HEK293 (cell line): ENCODE data around the gene CHRNA4.

Experiments used
- CTCF ChIA-PET: fragments of 350-600 bp; formaldehyde crosslinking; extraction: SDS; loops from one replicate; lab custom pipeline; 2021; ENCODE audit warnings: antibody characterized with exemption; lab: Yijun Ruan, JAX
- POLR2A ChIA-PET: fragments of 300-600 bp; formaldehyde crosslinking; extraction: SDS; loops from one replicate; lab custom pipeline; 2020; ENCODE audit warnings: antibody characterized with exemption, inconsistent platforms; lab: Yijun Ruan, JAX
- H3K27ac ChIP-seq: fragments of 200-500 bp; sonication (Bioruptor generic); 2 replicates; pipeline ENCODE4 v1.5.1; 2014; ENCODE audit warnings: low read depth, low read length, control low read depth, inconsistent platforms; ENCODE audit errors: extremely low read depth
- H3K36me3 ChIP-seq, 2 experiments: fragments of 200-500 bp in 1 of 2; sonication (Bioruptor generic) in 1 of 2; 1 replicate in 1 of 2; 2 replicates in 1 of 2; pipeline ENCODE4 v1.5.1; 2014 to 2017; ENCODE audit warnings: inconsistent platforms in 2 of 2, low read length in 2 of 2; ENCODE audit not compliant: control insufficient read depth in 2 of 2, insufficient read depth in 1 of 2
- H3K4me1 ChIP-seq: fragments of 200-500 bp; sonication (Bioruptor generic); 2 replicates; pipeline ENCODE4 v1.5.1; 2014; ENCODE audit warnings: mild to moderate bottlenecking, low read length, inconsistent platforms; ENCODE audit not compliant: control insufficient read depth, insufficient read depth
- H3K4me3 ChIP-seq: 2 replicates; pipeline ENCODE4 v1.5.1; 2011; ENCODE audit warnings: low read depth, mild to moderate bottlenecking, control low read depth, low read length, moderate library complexity
- H3K9me3 ChIP-seq: fragments of 200-500 bp; sonication (Bioruptor generic); 2 replicates; pipeline ENCODE4 v1.5.1; 2014; ENCODE audit warnings: low read depth, low read length, inconsistent platforms; ENCODE audit not compliant: control insufficient read depth, insufficient read depth
- GLIS1 ChIP-seq: fragments of 450-650 bp; formaldehyde crosslinking; IDR thresholded peaks from 2 replicates; pipeline ENCODE4 v1.5.1; 2016; ENCODE audit warnings: missing biosample characterization, missing genetic modification characterization
- KLF10 ChIP-seq: fragments of 450-650 bp; IDR thresholded peaks from 2 replicates; pipeline ENCODE4 v1.5.1; 2018; ENCODE audit warnings: missing biosample characterization, mild to moderate bottlenecking, missing genetic modification characterization
- OSR2 ChIP-seq: fragments of 450-650 bp; formaldehyde crosslinking; IDR thresholded peaks from 2 replicates; pipeline ENCODE4 v1.5.1; 2016; ENCODE audit warnings: missing biosample characterization, missing genetic modification characterization
- ZBTB21 ChIP-seq: fragments of 450-650 bp; formaldehyde crosslinking; IDR thresholded peaks from 2 replicates; pipeline ENCODE4 v1.5.1; 2017; ENCODE audit warnings: missing biosample characterization, missing genetic modification characterization
- ZFP69B ChIP-seq: fragments of 450-650 bp; formaldehyde crosslinking; IDR thresholded peaks from 2 replicates; pipeline ENCODE4 v1.5.1; 2016; ENCODE audit warnings: missing biosample characterization, missing genetic modification characterization
- ZNF155 ChIP-seq: fragments of 450-650 bp; formaldehyde crosslinking; IDR thresholded peaks from 2 replicates; pipeline ENCODE4 v1.5.1; 2016; ENCODE audit warnings: missing biosample characterization, missing genetic modification characterization
- ZNF157 ChIP-seq: fragments of 450-650 bp; formaldehyde crosslinking; IDR thresholded peaks from 2 replicates; pipeline ENCODE4 v1.5.1; 2016; ENCODE audit warnings: missing biosample characterization, missing genetic modification characterization
- ZNF19 ChIP-seq: fragments of 450-650 bp; formaldehyde crosslinking; IDR thresholded peaks from 2 replicates; pipeline ENCODE4; 2016; ENCODE audit warnings: missing biosample characterization, missing genetic modification characterization, low read depth
- ZNF239 ChIP-seq: fragments of 450-650 bp; formaldehyde crosslinking; IDR thresholded peaks from 2 replicates; pipeline ENCODE4 v1.5.1; 2016; ENCODE audit warnings: missing biosample characterization, missing genetic modification characterization
- ZNF324 ChIP-seq: fragments of 450-650 bp; formaldehyde crosslinking; IDR thresholded peaks from 2 replicates; pipeline ENCODE4 v1.5.1; 2016; ENCODE audit warnings: missing biosample characterization, missing genetic modification characterization
- ZNF354C ChIP-seq: fragments of 450-650 bp; formaldehyde crosslinking; IDR thresholded peaks from 2 replicates; pipeline ENCODE4 v1.5.1; 2016; ENCODE audit warnings: missing biosample characterization, missing genetic modification characterization, low read depth, borderline replicate concordance
- ZNF394 ChIP-seq: fragments of 450-650 bp; formaldehyde crosslinking; IDR thresholded peaks from 2 replicates; pipeline ENCODE4 v1.5.1; 2016; ENCODE audit warnings: missing biosample characterization, missing genetic modification characterization, mild to moderate bottlenecking, moderate library complexity, borderline replicate concordance
- ZNF549 ChIP-seq: fragments of 450-650 bp; IDR thresholded peaks from 2 replicates; pipeline ENCODE4 v1.5.1; 2018; ENCODE audit warnings: missing biosample characterization, missing genetic modification characterization, mild to moderate bottlenecking, inconsistent platforms, moderate library complexity
- ZNF707 ChIP-seq: fragments of 450-650 bp; formaldehyde crosslinking; IDR thresholded peaks from 2 replicates; pipeline ENCODE4 v1.5.1; 2016; ENCODE audit warnings: missing biosample characterization, missing genetic modification characterization
- ZXDB ChIP-seq: fragments of 450-650 bp; formaldehyde crosslinking; IDR thresholded peaks from 2 replicates; pipeline ENCODE4 v1.5.1; 2016; ENCODE audit warnings: missing biosample characterization, missing genetic modification characterization
- TF ChIP-seq, protein P1 (sequence below): fragments of 450-650 bp; formaldehyde crosslinking; IDR thresholded peaks from 2 replicates; pipeline ENCODE4 v1.5.1; 2016; ENCODE audit warnings: missing biosample characterization, missing genetic modification characterization, borderline replicate concordance
- TF ChIP-seq, protein P2 (sequence below): fragments of 450-650 bp; formaldehyde crosslinking; IDR thresholded peaks from 2 replicates; pipeline ENCODE4 v1.5.1; 2016; ENCODE audit warnings: missing biosample characterization, missing genetic modification characterization
- TF ChIP-seq, protein P3 (sequence below): fragments of 450-650 bp; formaldehyde crosslinking; IDR thresholded peaks from 2 replicates; pipeline ENCODE4 v1.5.1; 2016; ENCODE audit warnings: missing biosample characterization, missing genetic modification characterization

Gene CHRNA4

DNA sequence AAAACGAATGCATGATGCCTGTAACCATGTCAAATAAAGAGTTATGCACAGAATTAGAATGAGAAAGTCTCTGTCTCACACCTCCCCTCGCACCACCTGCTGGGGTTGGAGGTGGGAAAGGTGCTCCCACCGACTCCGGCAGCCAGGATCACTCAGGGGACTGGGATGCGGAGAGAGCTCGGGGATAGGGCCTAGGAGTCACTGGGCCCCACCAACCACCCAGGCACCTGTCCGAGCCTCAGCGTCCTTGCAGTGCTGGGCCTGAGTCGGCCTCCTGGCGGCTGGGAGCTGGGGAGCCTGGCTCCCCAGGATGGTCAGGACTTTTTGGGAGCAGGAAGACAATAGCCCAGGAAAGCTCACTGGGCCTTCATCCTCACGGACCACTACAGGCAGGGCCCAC, 22.4 kb upstream of the CHRNA4 start:
- H3K27ac ChIP-seq: no peak overlapping the region
- no peaks in the 10 kb centered on the region for H3K9me3 ChIP-seq
- ChIA-PET POLR2A (no interaction called here), CTCF (interaction anchor here (0.6 to 7.3 kb wide), 4 partner anchors 66 to 441 kb away, joined by 3 to 89 read pairs (median 26); no protein-coding TSS in a partner anchor)
- no peaks in the 10 kb centered on the region for H3K4me1 ChIP-seq
- no peaks in the 10 kb centered on the region for H3K36me3 ChIP-seq
- TF ChIP-seq, protein P1, sequence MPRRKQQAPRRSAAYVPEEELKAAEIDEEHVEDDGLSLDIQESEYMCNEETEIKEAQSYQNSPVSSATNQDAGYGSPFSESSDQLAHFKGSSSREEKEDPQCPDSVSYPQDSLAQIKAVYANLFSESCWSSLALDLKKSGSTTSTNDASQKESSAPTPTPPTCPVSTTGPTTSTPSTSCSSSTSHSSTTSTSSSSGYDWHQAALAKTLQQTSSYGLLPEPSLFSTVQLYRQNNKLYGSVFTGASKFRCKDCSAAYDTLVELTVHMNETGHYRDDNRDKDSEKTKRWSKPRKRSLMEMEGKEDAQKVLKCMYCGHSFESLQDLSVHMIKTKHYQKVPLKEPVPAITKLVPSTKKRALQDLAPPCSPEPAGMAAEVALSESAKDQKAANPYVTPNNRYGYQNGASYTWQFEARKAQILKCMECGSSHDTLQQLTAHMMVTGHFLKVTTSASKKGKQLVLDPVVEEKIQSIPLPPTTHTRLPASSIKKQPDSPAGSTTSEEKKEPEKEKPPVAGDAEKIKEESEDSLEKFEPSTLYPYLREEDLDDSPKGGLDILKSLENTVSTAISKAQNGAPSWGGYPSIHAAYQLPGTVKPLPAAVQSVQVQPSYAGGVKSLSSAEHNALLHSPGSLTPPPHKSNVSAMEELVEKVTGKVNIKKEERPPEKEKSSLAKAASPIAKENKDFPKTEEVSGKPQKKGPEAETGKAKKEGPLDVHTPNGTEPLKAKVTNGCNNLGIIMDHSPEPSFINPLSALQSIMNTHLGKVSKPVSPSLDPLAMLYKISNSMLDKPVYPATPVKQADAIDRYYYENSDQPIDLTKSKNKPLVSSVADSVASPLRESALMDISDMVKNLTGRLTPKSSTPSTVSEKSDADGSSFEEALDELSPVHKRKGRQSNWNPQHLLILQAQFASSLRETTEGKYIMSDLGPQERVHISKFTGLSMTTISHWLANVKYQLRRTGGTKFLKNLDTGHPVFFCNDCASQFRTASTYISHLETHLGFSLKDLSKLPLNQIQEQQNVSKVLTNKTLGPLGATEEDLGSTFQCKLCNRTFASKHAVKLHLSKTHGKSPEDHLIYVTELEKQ (tag by site-specific recombination): no peak
- TF ChIP-seq ZBTB21 (tag by site-specific recombination): no peak
- TF ChIP-seq, all 188 proteins: peak for 0
- H3K4me3 ChIP-seq: no peak overlapping the region

DNA sequence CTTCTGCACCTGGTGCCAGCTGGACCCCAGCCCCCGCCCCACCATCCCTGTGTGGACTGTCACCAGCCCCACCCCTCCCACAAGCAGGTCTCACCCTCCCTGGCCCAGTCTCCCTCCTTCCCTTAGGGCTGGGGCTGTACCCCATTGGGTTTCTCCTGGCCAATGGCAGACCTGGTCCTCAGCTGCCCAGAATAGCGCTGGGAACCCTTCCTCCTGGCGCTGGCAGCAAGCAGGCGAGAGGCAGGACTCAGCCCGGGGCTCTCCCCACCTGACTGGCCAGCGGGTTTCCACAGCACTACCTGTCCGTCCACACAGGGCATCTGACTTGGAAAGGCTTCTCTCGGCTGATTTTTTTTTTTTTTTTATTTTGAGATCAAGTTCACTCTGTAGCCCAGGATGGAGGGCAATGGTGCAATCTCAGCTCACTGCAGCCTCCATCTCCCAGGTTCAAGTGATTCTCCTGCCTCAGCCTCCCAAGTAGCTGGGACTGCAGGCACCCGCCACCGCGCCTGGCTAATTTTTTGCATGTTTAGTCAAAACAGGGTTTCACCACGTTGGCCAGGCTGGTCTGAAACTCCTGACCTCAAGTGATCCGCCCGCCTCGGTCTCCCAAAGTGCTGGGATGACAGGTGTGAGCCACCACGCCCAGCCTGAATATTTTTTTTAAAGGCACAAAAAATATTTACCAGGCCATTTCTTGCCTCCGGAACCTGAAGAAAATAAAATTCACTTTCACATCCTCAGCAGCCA, 21.6 kb upstream of the CHRNA4 start:
- no peaks in the 10 kb centered on the region for H3K9me3 ChIP-seq
- H3K36me3 ChIP-seq: no peaks in the 10 kb centered on the region
- no peak overlapping the region for H3K27ac ChIP-seq
- TF ChIP-seq ZNF157 (tag by site-specific recombination) (no peak), ZNF19 (tag by site-specific recombination) (no peak), ZNF155 (tag by site-specific recombination) (no peak), ZXDB (tag by site-specific recombination) (no peak), ZNF324 (tag by site-specific recombination) (no peak), ZFP69B (tag by site-specific recombination) (no peak), ZNF394 (no peak), GLIS1 (tag by site-specific recombination) (no peak), ZNF354C (no peak), ZNF707 (tag by site-specific recombination) (no peak), KLF10 (tag by site-specific recombination) (no peak), ZNF239 (tag by site-specific recombination) (no peak), ZNF549 (tag by site-specific recombination) (no peak), OSR2 (tag by site-specific recombination) (no peak)
- TF ChIP-seq, protein P2, sequence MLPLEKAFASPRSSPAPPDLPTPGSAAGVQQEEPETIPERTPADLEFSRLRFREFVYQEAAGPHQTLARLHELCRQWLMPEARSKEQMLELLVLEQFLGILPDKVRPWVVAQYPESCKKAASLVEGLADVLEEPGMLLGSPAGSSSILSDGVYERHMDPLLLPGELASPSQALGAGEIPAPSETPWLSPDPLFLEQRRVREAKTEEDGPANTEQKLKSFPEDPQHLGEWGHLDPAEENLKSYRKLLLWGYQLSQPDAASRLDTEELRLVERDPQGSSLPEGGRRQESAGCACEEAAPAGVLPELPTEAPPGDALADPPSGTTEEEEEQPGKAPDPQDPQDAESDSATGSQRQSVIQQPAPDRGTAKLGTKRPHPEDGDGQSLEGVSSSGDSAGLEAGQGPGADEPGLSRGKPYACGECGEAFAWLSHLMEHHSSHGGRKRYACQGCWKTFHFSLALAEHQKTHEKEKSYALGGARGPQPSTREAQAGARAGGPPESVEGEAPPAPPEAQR (tag by site-specific recombination): no peak
- TF ChIP-seq, protein P3, sequence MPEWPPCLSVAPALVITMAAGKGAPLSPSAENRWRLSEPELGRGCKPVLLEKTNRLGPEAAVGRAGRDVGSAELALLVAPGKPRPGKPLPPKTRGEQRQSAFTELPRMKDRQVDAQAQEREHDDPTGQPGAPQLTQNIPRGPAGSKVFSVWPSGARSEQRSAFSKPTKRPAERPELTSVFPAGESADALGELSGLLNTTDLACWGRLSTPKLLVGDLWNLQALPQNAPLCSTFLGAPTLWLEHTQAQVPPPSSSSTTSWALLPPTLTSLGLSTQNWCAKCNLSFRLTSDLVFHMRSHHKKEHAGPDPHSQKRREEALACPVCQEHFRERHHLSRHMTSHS: no peak
- ChIA-PET CTCF (interaction anchor here (0.5 to 7.3 kb wide), 16 partner anchors 9 to 631 kb away, joined by 3 to 89 read pairs (median 4); no protein-coding TSS in a partner anchor), POLR2A (no interaction called here)
- no peaks in the 10 kb centered on the region for H3K4me1 ChIP-seq
- H3K4me3 ChIP-seq: no peak overlapping the region
